HepG2 (cell line): ENCODE results near the gene SLC15A5.

ENCODE experiments used
- CHD2 ChIP-seq: IDR thresholded peaks from 2 replicates; pipeline ENCODE4 v1.6.1; 2011; ENCODE audit warnings: low read depth, low read length, improper control_type of control experiment
- FOSL2 ChIP-seq: sonication (generic); formaldehyde crosslinking; IDR thresholded peaks from 2 replicates; pipeline ENCODE4 v1.4.0; 2020; ENCODE audit warnings: missing genetic modification reagents
- FOXK2 ChIP-seq: fragments of 450-650 bp; IDR thresholded peaks from 2 replicates; pipeline ENCODE4 v1.6.1; 2016
- HNRNPL ChIP-seq: fragments of 200-400 bp; formaldehyde crosslinking; IDR thresholded peaks from 2 replicates; pipeline ENCODE4 v1.6.1; 2017; ENCODE audit warnings: mild to moderate bottlenecking, low read depth, low read length
- KDM5B ChIP-seq: sonication (generic); formaldehyde crosslinking; IDR thresholded peaks from 2 replicates; pipeline ENCODE4 v1.4.0; 2020; ENCODE audit warnings: missing genetic modification reagents, mild to moderate bottlenecking, borderline replicate concordance
- KLF9 ChIP-seq: IDR thresholded peaks from 2 replicates; pipeline ENCODE4 v1.6.1; 2016; ENCODE audit warnings: low read depth
- POLR2G ChIP-seq: fragments of 200-400 bp; formaldehyde crosslinking; IDR thresholded peaks from 2 replicates; pipeline ENCODE4 v1.6.1; 2018; ENCODE audit warnings: mild to moderate bottlenecking, low read depth, low read length, moderate library complexity
- SIN3A ChIP-seq: IDR thresholded peaks from 2 replicates; pipeline ENCODE4 v1.6.1; 2011; ENCODE audit warnings: low read depth, mild to moderate bottlenecking, control low read depth, low read length, borderline replicate concordance
- ZFP90 ChIP-seq: sonication (generic); formaldehyde crosslinking; IDR thresholded peaks from 2 replicates; pipeline ENCODE4 v1.8.0; 2022; ENCODE audit warnings: missing genetic modification reagents, mild to moderate bottlenecking, inconsistent platforms, borderline replicate concordance
- ZNF549 ChIP-seq: sonication (generic); formaldehyde crosslinking; IDR thresholded peaks from 2 replicates; pipeline ENCODE4 v1.5.0; 2020; ENCODE audit warnings: missing genetic modification reagents
- ZUFSP ChIP-seq: sonication (generic); formaldehyde crosslinking; IDR thresholded peaks from 2 replicates; pipeline ENCODE4 v1.9.0; 2021; ENCODE audit warnings: missing genetic modification reagents, mild to moderate bottlenecking, borderline replicate concordance

GRCh38 chr12:16166563-16167470 is 110.7 kb downstream of the SLC15A5 start:
- TF ChIP-seq KDM5B (CRISPR knock-in tag): no peak
- TF ChIP-seq ZUFSP (CRISPR knock-in tag): no peak
- no peak for TF ChIP-seq SIN3A
- no peak for TF ChIP-seq ZFP90
- TF ChIP-seq ZNF549 (CRISPR knock-in tag): no peak
- TF ChIP-seq HNRNPL: no peak
- no peak for TF ChIP-seq POLR2G
- no peak for TF ChIP-seq FOSL2 (CRISPR knock-in tag)
- no peak for TF ChIP-seq KLF9 (CRISPR knock-in tag)
- TF ChIP-seq FOXK2: no peak
- TF ChIP-seq CHD2: no peak
